Muscle of leg (tissue), 11 donors: ENCODE measurements around the gene LGR6. TPM values are rescaled to one million over a fixed set of nuclear protein-coding genes. Genes with fewer than 3 reads are reported as not detected.

Experiments used
- DNase-seq: peaks from one replicate; pipeline ENCODE4 v3.0.0; 2013
- H3K27ac ChIP-seq: one replicate; pipeline ENCODE4 v1.5.1; 2013; ENCODE audit warnings: mild to moderate bottlenecking, low read length, control low read depth
- H3K27me3 ChIP-seq: one replicate; pipeline ENCODE4 v1.6.1; 2013; ENCODE audit warnings: low read length; ENCODE audit not compliant: control insufficient read depth, insufficient read depth
- H3K36me3 ChIP-seq: one replicate; pipeline ENCODE4 v1.6.1; 2013; ENCODE audit warnings: low read length; ENCODE audit not compliant: control insufficient read depth, insufficient read depth
- H3K4me1 ChIP-seq: one replicate; pipeline ENCODE4 v1.6.1; 2013; ENCODE audit warnings: low read length; ENCODE audit not compliant: control insufficient read depth, insufficient read depth
- H3K4me3 ChIP-seq: one replicate; pipeline ENCODE4 v1.5.1; 2013; ENCODE audit warnings: low read length, control low read depth
- H3K9me3 ChIP-seq: replicated peaks from 2 replicates; pipeline ENCODE4 v1.6.1; 2013; ENCODE audit warnings: low read depth, low read length; ENCODE audit not compliant: control insufficient read depth
- WGBS: methylation state at CpG from one replicate; pipeline ENCODE4 v1.1.5; 2013; ENCODE audit warnings: missing lambda C conversion rate; ENCODE audit not compliant: insufficient coverage; 5-methylcytosine and 5-hydroxymethylcytosine counted together
- polyA plus RNA-seq, 8 donors: library from polyadenylated mRNA; unstranded; fragments of 120-200 nt; gene quantifications; one replicate each; pipeline versions ENCODE4 v1.2.1 to v1.2.3, GENCODE V29; 2013; ENCODE audit warnings: inconsistent platforms in 1 of 8, low replicate concordance in 1 of 8; ENCODE audit not compliant: insufficient read length in 8 of 8, insufficient read depth in 1 of 8
- total RNA-seq: library from RNA; stranded (reverse); fragments of 120-200 nt; gene quantifications from one replicate; pipeline ENCODE4 v1.2.4, GENCODE V29; 2013

LGR6 gene
- total and polyA plus RNA-seq, 9 donors: 0.09 to 4.2 (median 0.31) TPM

DNA sequence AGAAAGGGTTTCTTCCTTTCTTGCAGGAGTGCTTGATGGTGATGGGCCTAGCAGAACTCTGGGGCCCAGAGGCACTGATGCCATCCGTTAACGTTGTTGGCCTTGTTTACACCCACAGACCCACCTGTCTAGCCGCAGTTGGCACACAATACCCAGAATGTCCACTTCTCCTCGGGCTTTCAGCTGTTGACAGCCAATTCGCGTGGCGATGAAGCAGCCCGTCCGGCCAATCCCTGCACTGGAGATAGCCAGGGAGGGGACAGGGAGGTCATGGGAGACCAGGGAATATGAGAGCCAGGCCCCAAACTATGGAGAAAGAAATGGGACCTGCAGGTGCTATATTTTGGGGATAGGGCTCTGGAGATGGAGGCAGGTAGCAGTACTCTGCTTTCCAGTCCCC, 43.4 kb upstream of the LGR6 start:
- Histone ChIP-seq H3K27ac (no peak overlapping the region), H3K27me3 (no peaks in the 10 kb centered on the region), H3K9me3 (no peaks in the 10 kb centered on the region), H3K4me1 (peaks cover 7% of the 10 kb centered on the region), H3K36me3 (no peaks in the 10 kb centered on the region), H3K4me3 (no peak overlapping the region)
- 100% methylated on average over 5 of the region's 9 CpGs for WGBS
- no peak for DNase-seq

DNA sequence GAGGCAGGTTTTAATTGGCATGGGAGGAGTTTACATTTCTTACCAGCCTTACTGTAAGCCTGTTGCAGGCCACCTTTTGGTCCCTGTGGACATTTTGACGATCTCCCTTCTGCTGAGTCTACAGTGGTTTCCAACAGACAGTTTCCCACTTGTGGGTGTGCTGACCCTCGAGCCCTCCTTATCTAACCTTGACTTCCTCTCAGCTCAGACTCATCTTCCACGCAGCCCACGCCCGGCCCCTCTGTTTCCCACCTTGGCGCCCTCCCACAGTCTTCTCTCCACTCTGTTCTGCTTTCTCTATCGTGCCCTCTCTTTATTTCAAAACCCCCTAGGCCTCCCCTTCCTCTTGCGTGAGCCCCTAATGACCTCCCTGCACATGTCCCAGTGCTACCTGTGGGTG, 43.0 kb upstream of the LGR6 start:
- 77% methylated on average over 8 of the region's 8 CpGs for WGBS
- no peak for DNase-seq

DNA sequence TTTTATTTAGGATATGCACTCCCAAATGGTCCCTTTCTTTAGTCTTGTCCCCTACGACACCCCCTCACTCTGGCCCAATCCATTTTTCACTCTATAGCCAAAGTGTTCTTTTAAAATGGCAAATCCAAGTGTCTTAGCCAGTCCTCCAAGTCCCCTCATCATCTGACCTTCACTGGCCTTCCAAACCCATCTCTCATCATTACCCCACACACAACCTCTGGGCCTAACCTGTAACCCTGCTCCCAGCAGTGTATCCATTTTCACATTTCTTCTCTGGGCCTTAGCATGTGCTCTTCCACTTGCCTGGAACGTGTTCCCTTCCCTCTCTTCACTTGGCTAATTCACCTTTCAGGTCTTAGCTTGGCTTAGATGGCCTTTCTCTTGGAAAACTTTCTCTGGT, 42.6 kb upstream of the LGR6 start:
- 90% methylated on average over 2 of the region's 2 CpGs for WGBS
- Histone ChIP-seq H3K36me3 (no peaks in the 10 kb centered on the region), H3K4me3 (no peak overlapping the region)

More for the DNA sequence above, 43.0 kb upstream of the LGR6 start:
- H3K4me1 ChIP-seq: peaks cover 7% of the 10 kb centered on the region
- H3K9me3 ChIP-seq: no peaks in the 10 kb centered on the region
- H3K36me3 ChIP-seq: no peaks in the 10 kb centered on the region
- H3K27me3 ChIP-seq: no peaks in the 10 kb centered on the region
- no peak overlapping the region for H3K27ac ChIP-seq
- H3K4me3 ChIP-seq: no peak overlapping the region

DNA sequence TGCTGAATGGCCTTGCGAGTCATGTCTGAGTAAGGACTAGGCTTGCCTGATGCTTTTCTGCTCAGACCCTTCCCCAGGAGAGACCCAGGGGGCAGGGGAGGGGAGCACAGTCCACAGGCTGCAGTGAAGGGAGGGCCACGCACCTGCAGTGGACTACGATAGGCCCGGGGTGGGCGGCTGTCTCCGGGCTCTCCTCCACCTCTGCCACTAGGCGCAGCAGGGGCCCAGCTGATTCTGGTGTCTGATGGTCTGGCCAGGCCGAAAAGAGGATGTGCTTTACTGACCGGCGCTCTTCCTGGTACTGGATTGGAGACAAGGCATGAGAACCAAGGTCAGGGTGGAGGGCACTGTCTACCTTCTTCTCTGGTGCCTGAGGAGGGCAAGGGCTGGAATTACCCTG, 41.2 kb upstream of the LGR6 start:
- Histone ChIP-seq H3K27me3 (no peaks in the 10 kb centered on the region), H3K9me3 (no peaks in the 10 kb centered on the region), H3K36me3 (no peaks in the 10 kb centered on the region), H3K4me1 (peaks cover 7% of the 10 kb centered on the region), H3K27ac (no peak overlapping the region), H3K4me3 (no peak overlapping the region)
- no peak for DNase-seq
- WGBS: 84% methylated on average over 5 of the region's 10 CpGs

More for the DNA sequence above, 42.6 kb upstream of the LGR6 start:
- H3K4me1 ChIP-seq: peaks cover 7% of the 10 kb centered on the region
- DNase-seq: no peak
- no peak overlapping the region for H3K27ac ChIP-seq
- H3K27me3 ChIP-seq: no peaks in the 10 kb centered on the region
- H3K9me3 ChIP-seq: no peaks in the 10 kb centered on the region

DNA sequence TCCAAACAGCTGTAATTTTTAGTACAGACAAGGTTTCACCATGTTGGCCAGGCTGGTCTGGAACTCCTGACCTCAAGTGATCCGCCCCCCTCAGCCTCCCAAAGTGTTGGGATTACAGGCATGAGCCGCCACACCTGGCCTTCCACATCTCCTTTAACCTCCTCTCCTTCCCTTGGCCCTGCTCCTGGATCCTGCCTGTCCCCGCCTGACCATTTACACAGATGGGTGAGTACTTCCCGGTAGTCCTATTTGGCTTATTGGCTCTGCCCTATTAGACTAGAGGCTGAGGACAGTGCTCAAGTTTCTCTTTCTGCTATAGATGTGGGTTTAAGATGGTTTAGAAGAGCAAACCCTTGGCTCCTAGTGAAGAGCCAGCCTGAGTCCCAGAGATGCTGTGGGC, 40.3 kb upstream of the LGR6 start:
- Histone ChIP-seq H3K4me3 (no peak overlapping the region), H3K9me3 (no peaks in the 10 kb centered on the region), H3K36me3 (no peaks in the 10 kb centered on the region), H3K27me3 (no peaks in the 10 kb centered on the region), H3K4me1 (peaks cover 7% of the 10 kb centered on the region), H3K27ac (no peak overlapping the region)
- no peak for DNase-seq
- 79% methylated on average over 2 of the region's 4 CpGs for WGBS

DNA sequence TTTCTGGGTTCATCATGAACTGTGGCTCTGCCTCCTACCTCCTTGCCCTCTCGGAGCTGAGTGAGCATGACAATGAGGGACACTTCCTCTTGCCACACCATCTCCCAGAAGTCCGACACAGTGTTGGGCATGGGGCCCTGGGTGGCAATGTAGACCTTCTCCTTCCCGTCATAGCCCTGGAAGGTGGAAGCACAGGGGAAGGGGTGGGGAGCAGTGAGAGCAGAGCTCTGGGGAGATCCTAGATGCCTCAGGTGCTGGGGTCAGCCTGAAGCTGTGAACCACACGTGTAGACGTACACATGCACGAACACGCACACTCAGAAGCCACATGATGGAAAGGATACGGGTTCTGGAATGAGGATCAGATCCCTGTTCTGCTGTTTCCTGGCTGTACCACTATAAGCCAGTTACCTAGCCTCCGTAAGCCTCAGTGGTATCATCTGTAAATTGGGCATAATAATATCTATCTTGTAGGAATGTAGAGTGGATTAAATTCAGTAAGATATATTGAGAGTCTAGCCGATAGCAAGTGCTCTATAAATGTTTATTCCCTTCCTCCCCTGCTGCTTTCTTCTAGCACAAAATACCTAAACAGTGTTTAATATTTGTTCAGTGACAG, 39.3 kb upstream of the LGR6 start:
- Histone ChIP-seq H3K36me3 (no peaks in the 10 kb centered on the region), H3K27ac (no peak overlapping the region), H3K4me3 (no peak overlapping the region), H3K4me1 (peaks cover 7% of the 10 kb centered on the region), H3K27me3 (no peaks in the 10 kb centered on the region), H3K9me3 (no peaks in the 10 kb centered on the region)
- WGBS: 89% methylated on average over 4 of the region's 10 CpGs
- DNase-seq: no peak

DNA sequence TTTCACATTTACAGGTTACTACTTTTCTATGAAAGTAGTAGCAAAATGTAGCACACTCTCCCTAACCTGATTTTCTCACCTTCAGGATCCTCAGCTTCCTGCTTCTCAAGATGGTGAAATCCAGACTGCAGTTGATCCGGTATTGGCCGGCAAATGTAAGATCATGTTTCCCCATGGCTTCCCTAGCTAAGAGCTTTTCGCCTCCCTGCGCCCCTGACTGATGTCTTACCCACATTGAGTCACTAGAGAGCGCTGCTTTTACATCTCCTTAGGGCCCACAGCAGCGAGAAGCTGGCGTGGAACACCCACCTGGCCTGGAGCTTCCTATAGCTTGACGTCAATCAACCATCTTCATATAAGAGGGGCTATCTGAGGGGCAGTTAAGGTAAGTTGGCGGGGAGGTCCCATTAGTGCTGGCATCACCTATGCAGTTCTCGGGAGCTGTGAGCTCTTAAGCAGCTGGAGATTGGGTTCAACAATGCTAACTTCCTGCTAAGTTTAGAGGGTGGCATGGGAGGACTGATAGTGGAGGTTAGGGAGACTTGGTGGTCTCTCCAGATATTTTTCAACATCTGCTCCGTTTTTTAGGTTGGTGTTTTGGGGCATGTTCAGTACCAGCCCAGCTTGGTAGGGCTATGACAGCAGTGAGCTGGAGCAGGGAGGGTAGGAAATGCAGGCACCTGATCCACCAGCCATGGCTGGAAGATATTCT, 38.7 kb upstream of the LGR6 start:
- H3K9me3 ChIP-seq: no peaks in the 10 kb centered on the region
- DNase-seq: peak; percentile 69
- H3K4me1 ChIP-seq: peaks cover 8% of the 10 kb centered on the region
- no peak overlapping the region for H3K4me3 ChIP-seq
- no peaks in the 10 kb centered on the region for H3K36me3 ChIP-seq
- 20% methylated on average over 5 of the region's 11 CpGs for WGBS
- no peaks in the 10 kb centered on the region for H3K27me3 ChIP-seq
- no peak overlapping the region for H3K27ac ChIP-seq

DNA sequence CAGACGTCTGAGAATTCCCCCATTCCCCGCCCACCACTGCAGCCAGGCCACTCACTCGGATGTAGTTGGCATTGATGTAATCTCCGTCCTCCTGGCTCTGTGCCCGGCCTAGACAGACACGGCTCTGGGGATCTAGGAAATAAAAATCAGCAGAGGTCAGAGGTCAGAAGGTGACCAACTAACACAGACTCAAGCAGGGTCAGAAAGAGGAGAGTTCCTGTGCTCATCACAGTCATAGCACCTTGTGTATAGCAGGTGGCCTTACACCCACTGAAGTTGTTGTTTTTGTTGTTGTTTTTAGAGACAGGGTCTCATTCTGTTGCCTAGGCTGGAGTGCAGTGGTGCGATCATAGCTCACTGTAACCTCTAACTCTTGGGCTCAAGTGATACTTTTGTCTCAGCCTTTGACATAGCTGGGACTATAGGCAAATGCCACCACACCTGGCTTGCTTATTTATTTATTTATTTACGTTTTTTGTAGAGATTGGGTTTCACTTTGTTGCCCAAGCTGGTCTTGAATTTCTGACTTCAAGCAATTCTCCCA, 38.0 kb upstream of the LGR6 start:
- DNase-seq: no peak
- 20% methylated on average over 1 of the region's 8 CpGs for WGBS

DNA sequence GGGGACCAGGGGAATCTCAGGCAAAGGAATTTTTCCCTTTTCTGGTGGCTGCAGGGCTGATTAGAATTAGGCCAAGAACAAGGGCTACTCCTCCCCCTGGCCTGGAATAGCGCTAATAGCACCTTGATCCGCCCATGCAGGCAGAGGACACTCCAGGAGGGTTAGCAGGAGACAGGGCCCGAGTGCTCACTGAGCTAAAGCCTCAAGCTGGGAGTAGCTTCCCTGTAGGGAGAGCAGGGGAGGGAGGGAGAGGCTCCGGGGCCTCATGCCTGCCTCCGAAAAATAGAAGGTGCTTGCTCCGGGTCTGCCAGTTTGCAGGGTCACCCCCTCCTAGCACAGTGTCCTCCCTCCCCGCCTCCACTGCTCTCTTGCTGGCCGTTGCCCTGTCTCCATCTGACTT, 37.0 kb upstream of the LGR6 start:
- Histone ChIP-seq H3K36me3 (no peaks in the 10 kb centered on the region), H3K9me3 (no peaks in the 10 kb centered on the region), H3K27me3 (no peaks in the 10 kb centered on the region), H3K4me3 (no peak overlapping the region), H3K4me1 (peaks cover 19% of the 10 kb centered on the region), H3K27ac (no peak overlapping the region)
- WGBS: 66% methylated on average over 8 of the region's 8 CpGs
- DNase-seq: no peak

More for the DNA sequence above, 38.0 kb upstream of the LGR6 start:
- H3K9me3 ChIP-seq: no peaks in the 10 kb centered on the region
- H3K4me3 ChIP-seq: no peak overlapping the region
- H3K27me3 ChIP-seq: no peaks in the 10 kb centered on the region
- no peak overlapping the region for H3K27ac ChIP-seq
- peaks cover 14% of the 10 kb centered on the region for H3K4me1 ChIP-seq
- H3K36me3 ChIP-seq: no peaks in the 10 kb centered on the region

DNA sequence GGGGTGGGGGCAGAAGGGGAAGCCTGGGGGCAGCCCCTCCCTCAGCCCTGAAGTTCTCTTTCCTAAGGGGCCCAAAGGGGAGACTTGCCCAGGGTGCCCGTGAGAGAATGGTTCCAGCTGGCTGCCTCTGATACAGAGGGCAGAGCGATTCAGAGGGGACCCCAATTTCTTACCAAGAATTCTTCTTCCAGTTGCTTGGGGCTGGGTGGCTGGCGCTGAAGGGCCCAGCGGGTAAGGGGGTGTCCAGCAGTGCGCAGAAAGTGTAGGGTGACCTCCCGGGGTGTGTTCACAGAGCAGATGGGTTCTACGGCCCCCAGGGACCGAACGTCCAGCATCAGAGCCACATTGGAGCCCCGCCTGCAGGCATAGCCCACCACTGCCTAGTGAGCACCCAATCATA, 35.7 kb upstream of the LGR6 start:
- H3K4me1 ChIP-seq: peaks cover 28% of the 10 kb centered on the region
- WGBS: 85% methylated on average over 6 of the region's 10 CpGs
- no peaks in the 10 kb centered on the region for H3K9me3 ChIP-seq

More for the DNA sequence above, 35.7 kb upstream of the LGR6 start:
- Histone ChIP-seq H3K27me3 (peaks cover 2% of the 10 kb centered on the region), H3K36me3 (no peaks in the 10 kb centered on the region), H3K4me3 (no peak overlapping the region), H3K27ac (no peak overlapping the region)
- DNase-seq: no peak
